ENCODE measurements around the gene NOSIP.

GRCh38 chr19:49601482-49602038 is 21.2 kb upstream of the NOSIP start:
- TF ChIP-seq CTCF (IDR thresholded peaks at IDR 0.05; ENCODE audit: insufficient read depth, low read depth, low read length) (no peak), EZH2 (IDR thresholded peaks at IDR 0.05; ENCODE audit: insufficient read depth, low read length) (no peak)

All from astrocyte (in vitro differentiated cells and primary cell).